Neural crest cell (in vitro differentiated cells): ENCODE results near the gene RUNX1. TPM values are rescaled to one million over a fixed set of nuclear protein-coding genes. Genes with fewer than 3 reads are reported as not detected.

Source experiments
- DNase-seq: peaks from one replicate; pipeline ENCODE4 v3.0.0; 2021; ENCODE audit warnings: low read depth, mixed read lengths, low spot score
- H3K27ac Mint-ChIP-seq: one replicate; pipeline ENCODE4 v1.8.0; 2021; ENCODE audit warnings: mild to moderate bottlenecking, mixed read lengths; ENCODE audit not compliant: unreplicated experiment
- H3K27me3 Mint-ChIP-seq: 2 replicates; pipeline ENCODE4 v1.8.0; 2021; ENCODE audit warnings: low read depth, mild to moderate bottlenecking, mixed read lengths
- H3K36me3 Mint-ChIP-seq: 2 replicates; pipeline ENCODE4 v1.8.0; 2021; ENCODE audit warnings: low read depth, mild to moderate bottlenecking, mixed read lengths
- H3K4me1 Mint-ChIP-seq: 2 replicates; pipeline ENCODE4 v1.8.0; 2021; ENCODE audit warnings: mixed read lengths
- H3K4me3 Mint-ChIP-seq: one replicate; pipeline ENCODE4 v1.8.0; 2021; ENCODE audit warnings: mild to moderate bottlenecking, mixed read lengths
- H3K9me3 Mint-ChIP-seq: 2 replicates; pipeline ENCODE4 v1.8.0; 2021; ENCODE audit warnings: mixed read lengths
- CTCF ChIP-seq: fragments of 200-600 bp; sonication (generic); conservative IDR thresholded peaks from 2 replicates; pipeline ENCODE4 v1.5.0; 2021; ENCODE audit warnings: antibody characterized with exemption, mild to moderate bottlenecking
- total RNA-seq: library from RNA; stranded (reverse); gene quantifications from 2 replicates; pipeline ENCODE4 v1.2.1, GENCODE V29; 2021

RUNX1 gene
- total RNA-seq, 1 donor from 2014 or later = 0.63 TPM

DNA sequence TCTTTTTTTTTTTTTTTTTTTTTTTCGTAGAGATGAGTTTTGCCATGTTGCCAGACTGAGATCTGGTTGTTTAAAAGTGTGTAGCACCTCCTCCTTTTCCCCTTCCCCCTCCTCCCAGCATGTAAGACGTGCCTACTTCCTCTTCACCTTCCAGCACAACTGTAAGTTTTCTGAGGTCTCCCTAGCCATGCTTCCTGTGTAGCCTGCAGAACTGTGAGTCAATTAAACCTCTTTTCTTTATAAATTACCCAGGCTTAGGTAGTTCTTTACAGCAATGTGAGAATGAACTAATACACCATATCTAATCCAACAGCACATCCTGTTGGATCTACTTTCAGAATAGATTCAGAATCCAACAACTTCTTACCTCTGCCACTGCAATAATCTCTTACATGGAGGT is 269.2 kb downstream of the RUNX1 start:
- H3K36me3 Mint-ChIP-seq = no peaks in the 10 kb centered on the region
- no peak overlapping the region for H3K4me3 Mint-ChIP-seq
- no peak overlapping the region for H3K27ac Mint-ChIP-seq
- peaks cover 3% of the 10 kb centered on the region for H3K9me3 Mint-ChIP-seq
- H3K4me1 Mint-ChIP-seq = no peaks in the 10 kb centered on the region
- TF ChIP-seq CTCF = no peak
- DNase-seq = no peak
- no peaks in the 10 kb centered on the region for H3K27me3 Mint-ChIP-seq

DNA sequence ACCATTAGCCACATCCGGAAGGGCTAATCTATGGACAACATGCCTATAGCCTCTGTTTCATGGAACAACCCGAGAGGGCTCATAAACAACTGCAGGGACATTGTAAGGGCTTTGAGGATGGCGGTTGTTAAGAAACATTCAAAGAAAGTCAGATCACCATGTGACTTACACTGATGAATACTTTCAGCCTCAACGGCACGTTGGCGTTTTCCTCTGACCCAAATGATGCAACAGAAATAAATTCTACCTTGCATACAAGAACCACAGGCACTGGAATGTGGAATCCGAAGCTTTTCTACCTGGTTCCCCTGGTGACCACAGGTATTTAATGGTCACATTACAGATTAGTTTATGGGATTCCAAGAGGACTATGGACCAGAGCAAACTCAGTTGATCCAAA is 273.3 kb downstream of the RUNX1 start:
- no peak for TF ChIP-seq CTCF
- Mint-ChIP-seq H3K9me3 (peaks cover 6% of the 10 kb centered on the region), H3K27ac (no peak overlapping the region), H3K27me3 (no peaks in the 10 kb centered on the region), H3K36me3 (no peaks in the 10 kb centered on the region), H3K4me1 (peaks cover 5% of the 10 kb centered on the region), H3K4me3 (no peak overlapping the region)
- DNase-seq = no peak

DNA sequence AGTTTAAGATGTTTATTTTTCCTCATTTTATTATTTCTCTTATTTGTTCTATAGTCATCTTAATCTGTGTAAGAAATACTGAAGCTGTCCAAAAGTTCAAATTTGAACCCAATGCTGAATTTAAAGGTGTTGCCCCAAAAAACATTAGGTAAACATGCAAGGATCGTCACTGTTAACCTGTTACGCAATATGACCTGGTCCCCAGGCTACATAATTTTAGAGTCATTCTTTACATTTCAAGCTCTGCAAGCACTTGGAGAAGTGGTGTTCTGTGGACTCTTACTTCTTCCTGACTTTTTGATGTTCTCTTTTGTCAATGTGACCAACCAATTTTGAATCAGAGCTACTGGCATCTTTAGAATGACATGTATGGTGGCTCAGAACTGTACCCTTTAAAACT is 274.4 kb downstream of the RUNX1 start:
- no peak for TF ChIP-seq CTCF
- no peak for DNase-seq

GRCh38 chr21:34771512-34772028 is 277.5 kb downstream of the RUNX1 start:
- Mint-ChIP-seq H3K4me3 (no peak overlapping the region), H3K4me1 (peaks cover 5% of the 10 kb centered on the region), H3K36me3 (no peaks in the 10 kb centered on the region), H3K27ac (no peak overlapping the region), H3K27me3 (no peaks in the 10 kb centered on the region), H3K9me3 (peaks cover 3% of the 10 kb centered on the region)
- no peak for DNase-seq
- TF ChIP-seq CTCF = no peak

More for the DNA sequence above, 274.4 kb downstream of the RUNX1 start:
- Mint-ChIP-seq H3K4me3 (no peak overlapping the region), H3K9me3 (peaks cover 3% of the 10 kb centered on the region), H3K27me3 (no peaks in the 10 kb centered on the region), H3K36me3 (no peaks in the 10 kb centered on the region), H3K27ac (no peak overlapping the region), H3K4me1 (peaks cover 5% of the 10 kb centered on the region)

DNA sequence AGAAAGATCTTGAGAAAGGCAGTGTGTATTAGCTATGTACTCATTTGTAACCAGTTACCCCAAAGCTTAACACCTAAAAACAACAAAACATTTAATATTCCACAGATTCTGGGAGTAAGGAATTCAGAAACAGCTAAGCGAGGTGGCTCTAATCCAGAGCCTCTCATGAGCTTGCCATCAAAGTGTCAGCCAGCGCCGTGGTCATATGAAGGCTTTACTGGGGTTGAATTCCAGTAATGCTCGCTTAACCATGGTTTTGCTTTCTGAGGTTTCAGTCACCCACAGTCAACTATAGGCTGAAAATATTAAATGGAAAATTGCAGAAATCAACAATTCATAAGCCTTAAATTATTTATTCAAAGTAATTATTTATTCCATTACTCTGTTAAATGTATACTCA is 278.5 kb downstream of the RUNX1 start:
- H3K27me3 Mint-ChIP-seq = no peaks in the 10 kb centered on the region
- no peaks in the 10 kb centered on the region for H3K36me3 Mint-ChIP-seq
- H3K4me1 Mint-ChIP-seq = peaks cover 5% of the 10 kb centered on the region
- no peak overlapping the region for H3K4me3 Mint-ChIP-seq
- peaks cover 3% of the 10 kb centered on the region for H3K9me3 Mint-ChIP-seq
- no peak for TF ChIP-seq CTCF
- no peak overlapping the region for H3K27ac Mint-ChIP-seq
- no peak for DNase-seq

GRCh38 chr21:34768326-34768725 is 280.8 kb downstream of the RUNX1 start:
- H3K4me1 Mint-ChIP-seq = peaks cover 5% of the 10 kb centered on the region
- no peak for TF ChIP-seq CTCF
- H3K27ac Mint-ChIP-seq = no peak overlapping the region
- H3K4me3 Mint-ChIP-seq = no peak overlapping the region
- peaks cover 3% of the 10 kb centered on the region for H3K9me3 Mint-ChIP-seq
- no peaks in the 10 kb centered on the region for H3K36me3 Mint-ChIP-seq
- H3K27me3 Mint-ChIP-seq = no peaks in the 10 kb centered on the region
- DNase-seq = no peak
